ENCODE data around the gene SH3GL1.
A peak's percentile ranks its signal among the peaks of the same experiment; 100 is the strongest.

SH3GL1 gene

DNA sequence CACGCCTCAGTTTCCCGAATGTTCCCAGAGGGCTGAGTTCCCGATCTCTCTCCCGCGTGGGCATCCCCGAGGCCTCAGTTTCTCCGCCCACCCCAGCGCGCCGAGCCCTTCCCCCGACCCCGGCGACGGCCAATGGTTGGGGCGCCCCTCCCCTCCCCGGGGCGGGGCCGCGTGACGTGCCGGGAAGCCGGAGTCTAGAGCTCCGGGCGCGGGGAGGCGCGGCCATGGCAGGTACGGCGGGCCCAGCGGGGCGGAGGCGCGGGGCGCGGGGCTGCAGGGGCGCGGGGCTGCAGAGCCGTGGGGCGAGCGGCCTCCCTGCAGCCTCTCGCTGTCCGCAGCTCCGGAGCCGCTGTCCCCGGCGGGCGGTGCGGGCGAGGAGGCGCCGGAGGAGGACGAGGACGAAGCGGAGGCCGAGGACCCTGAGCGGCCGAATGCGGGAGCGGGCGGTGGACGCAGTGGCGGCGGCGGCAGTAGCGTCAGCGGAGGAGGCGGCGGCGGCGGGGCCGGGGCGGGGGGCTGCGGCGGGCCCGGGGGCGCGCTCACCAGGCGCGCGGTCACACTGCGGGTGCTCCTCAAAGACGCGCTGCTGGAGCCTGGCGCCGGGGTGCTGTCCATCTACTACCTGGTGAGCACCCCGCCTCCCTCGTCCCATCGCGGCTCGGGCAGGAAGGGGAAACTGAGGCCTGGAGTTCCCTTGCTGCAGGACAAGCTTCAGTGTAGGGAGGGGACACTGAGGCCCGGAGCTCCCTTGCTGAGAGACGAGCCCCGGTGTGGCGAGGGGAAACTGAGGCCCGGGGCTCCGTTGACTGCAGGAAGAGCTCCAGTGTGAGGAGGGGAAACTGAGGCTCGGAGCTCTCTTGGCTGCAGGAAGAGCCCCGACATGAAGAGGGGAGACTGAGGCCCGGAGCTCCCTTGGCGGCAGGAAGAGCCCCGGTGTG is 56.7 kb downstream of the SH3GL1 start, which contains the start of gene MPND:
TSS of gene MPND (plus strand) at position 193 of the 938 bp plus-strand sequence. CDS start at position 225, 32 bp downstream.
- TF ChIP-seq OSR1 (CRISPR knock-in tag; IDR thresholded peaks at IDR 0.05) (no peak), GLIS3 (CRISPR knock-in tag; IDR thresholded peaks at IDR 0.05) (no peak)
- peak; percentile 83 for ATAC-seq

GRCh38 chr19:4342615-4343369 is 57.6 kb downstream of the SH3GL1 start:
- peak; percentile 96 for ATAC-seq
- TF ChIP-seq, protein P1, sequence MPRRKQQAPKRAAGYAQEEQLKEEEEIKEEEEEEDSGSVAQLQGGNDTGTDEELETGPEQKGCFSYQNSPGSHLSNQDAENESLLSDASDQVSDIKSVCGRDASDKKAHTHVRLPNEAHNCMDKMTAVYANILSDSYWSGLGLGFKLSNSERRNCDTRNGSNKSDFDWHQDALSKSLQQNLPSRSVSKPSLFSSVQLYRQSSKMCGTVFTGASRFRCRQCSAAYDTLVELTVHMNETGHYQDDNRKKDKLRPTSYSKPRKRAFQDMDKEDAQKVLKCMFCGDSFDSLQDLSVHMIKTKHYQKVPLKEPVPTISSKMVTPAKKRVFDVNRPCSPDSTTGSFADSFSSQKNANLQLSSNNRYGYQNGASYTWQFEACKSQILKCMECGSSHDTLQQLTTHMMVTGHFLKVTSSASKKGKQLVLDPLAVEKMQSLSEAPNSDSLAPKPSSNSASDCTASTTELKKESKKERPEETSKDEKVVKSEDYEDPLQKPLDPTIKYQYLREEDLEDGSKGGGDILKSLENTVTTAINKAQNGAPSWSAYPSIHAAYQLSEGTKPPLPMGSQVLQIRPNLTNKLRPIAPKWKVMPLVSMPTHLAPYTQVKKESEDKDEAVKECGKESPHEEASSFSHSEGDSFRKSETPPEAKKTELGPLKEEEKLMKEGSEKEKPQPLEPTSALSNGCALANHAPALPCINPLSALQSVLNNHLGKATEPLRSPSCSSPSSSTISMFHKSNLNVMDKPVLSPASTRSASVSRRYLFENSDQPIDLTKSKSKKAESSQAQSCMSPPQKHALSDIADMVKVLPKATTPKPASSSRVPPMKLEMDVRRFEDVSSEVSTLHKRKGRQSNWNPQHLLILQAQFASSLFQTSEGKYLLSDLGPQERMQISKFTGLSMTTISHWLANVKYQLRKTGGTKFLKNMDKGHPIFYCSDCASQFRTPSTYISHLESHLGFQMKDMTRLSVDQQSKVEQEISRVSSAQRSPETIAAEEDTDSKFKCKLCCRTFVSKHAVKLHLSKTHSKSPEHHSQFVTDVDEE (CRISPR knock-in tag; IDR thresholded peaks at IDR 0.05): peak; percentile 100
- TF ChIP-seq TOX (CRISPR knock-in tag; IDR thresholded peaks at IDR 0.05; ENCODE audit: borderline replicate concordance): peak; percentile 86
- peak; percentile 99 for TF ChIP-seq CSDC2 (CRISPR knock-in tag; IDR thresholded peaks at IDR 0.05)
- TF ChIP-seq, protein P2, sequence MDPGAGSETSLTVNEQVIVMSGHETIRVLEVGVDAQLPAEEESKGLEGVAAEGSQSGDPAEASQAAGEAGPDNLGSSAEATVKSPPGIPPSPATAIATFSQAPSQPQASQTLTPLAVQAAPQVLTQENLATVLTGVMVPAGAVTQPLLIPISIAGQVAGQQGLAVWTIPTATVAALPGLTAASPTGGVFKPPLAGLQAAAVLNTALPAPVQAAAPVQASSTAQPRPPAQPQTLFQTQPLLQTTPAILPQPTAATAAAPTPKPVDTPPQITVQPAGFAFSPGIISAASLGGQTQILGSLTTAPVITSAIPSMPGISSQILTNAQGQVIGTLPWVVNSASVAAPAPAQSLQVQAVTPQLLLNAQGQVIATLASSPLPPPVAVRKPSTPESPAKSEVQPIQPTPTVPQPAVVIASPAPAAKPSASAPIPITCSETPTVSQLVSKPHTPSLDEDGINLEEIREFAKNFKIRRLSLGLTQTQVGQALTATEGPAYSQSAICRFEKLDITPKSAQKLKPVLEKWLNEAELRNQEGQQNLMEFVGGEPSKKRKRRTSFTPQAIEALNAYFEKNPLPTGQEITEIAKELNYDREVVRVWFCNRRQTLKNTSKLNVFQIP (CRISPR knock-in tag; IDR thresholded peaks at IDR 0.05; ENCODE audit: borderline replicate concordance, low read depth): peak; percentile 30; the same call in 1 of the 2 replicates
- peak; percentile 84 for TF ChIP-seq ZFP30 (CRISPR knock-in tag; IDR thresholded peaks at IDR 0.05)
- TF ChIP-seq, protein P3, sequence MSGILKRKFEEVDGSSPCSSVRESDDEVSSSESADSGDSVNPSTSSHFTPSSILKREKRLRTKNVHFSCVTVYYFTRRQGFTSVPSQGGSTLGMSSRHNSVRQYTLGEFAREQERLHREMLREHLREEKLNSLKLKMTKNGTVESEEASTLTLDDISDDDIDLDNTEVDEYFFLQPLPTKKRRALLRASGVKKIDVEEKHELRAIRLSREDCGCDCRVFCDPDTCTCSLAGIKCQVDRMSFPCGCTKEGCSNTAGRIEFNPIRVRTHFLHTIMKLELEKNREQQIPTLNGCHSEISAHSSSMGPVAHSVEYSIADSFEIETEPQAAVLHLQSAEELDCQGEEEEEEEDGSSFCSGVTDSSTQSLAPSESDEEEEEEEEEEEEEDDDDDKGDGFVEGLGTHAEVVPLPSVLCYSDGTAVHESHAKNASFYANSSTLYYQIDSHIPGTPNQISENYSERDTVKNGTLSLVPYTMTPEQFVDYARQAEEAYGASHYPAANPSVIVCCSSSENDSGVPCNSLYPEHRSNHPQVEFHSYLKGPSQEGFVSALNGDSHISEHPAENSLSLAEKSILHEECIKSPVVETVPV (CRISPR knock-in tag; IDR thresholded peaks at IDR 0.05): peak; percentile 83
- TF ChIP-seq GLIS3 (CRISPR knock-in tag; IDR thresholded peaks at IDR 0.05): peak; percentile 97
- peak; percentile 77; the same call in 1 of the 2 replicates for TF ChIP-seq RARB (CRISPR knock-in tag; IDR thresholded peaks at IDR 0.05)
- peak; percentile 93 for TF ChIP-seq ZC3H10 (CRISPR knock-in tag; IDR thresholded peaks at IDR 0.05)
- TF ChIP-seq BACH2 (CRISPR knock-in tag; IDR thresholded peaks at IDR 0.05; ENCODE audit: borderline replicate concordance): peak; percentile 98
- TF ChIP-seq PPARA (CRISPR knock-in tag; IDR thresholded peaks at IDR 0.05; ENCODE audit: borderline replicate concordance): peak; percentile 100
- TF ChIP-seq CREB5 (CRISPR knock-in tag; IDR thresholded peaks at IDR 0.05; ENCODE audit: low read depth): no peak
- no peak for TF ChIP-seq TCF4 (CRISPR knock-in tag; IDR thresholded peaks at IDR 0.05; ENCODE audit: borderline replicate concordance)
- peak; percentile 71; the same call in 1 of the 2 replicates for TF ChIP-seq ESRRG (CRISPR knock-in tag; IDR thresholded peaks at IDR 0.05)
- peak; percentile 70 for TF ChIP-seq ISL1 (CRISPR knock-in tag; IDR thresholded peaks at IDR 0.05)
- peak; percentile 94 for TF ChIP-seq ARNTL (CRISPR knock-in tag; IDR thresholded peaks at IDR 0.05; ENCODE audit: borderline replicate concordance, low read depth)
- peak; percentile 93 for TF ChIP-seq ZNF70 (CRISPR knock-in tag; IDR thresholded peaks at IDR 0.05)
- TF ChIP-seq ZFP3 (CRISPR knock-in tag; IDR thresholded peaks at IDR 0.05): peak; percentile 94
- TF ChIP-seq SNAI2 (CRISPR knock-in tag; IDR thresholded peaks at IDR 0.05): peak; percentile 100
- TF ChIP-seq PATZ1 (CRISPR knock-in tag; IDR thresholded peaks at IDR 0.05; ENCODE audit: borderline replicate concordance): no peak
- peak; percentile 98 for TF ChIP-seq OSR1 (CRISPR knock-in tag; IDR thresholded peaks at IDR 0.05)
- peak; percentile 99 for TF ChIP-seq ZNF565 (CRISPR knock-in tag; conservative IDR thresholded peaks at IDR 0.05; ENCODE audit: low read depth)
- peak; percentile 84 for TF ChIP-seq ZNF8 (CRISPR knock-in tag; IDR thresholded peaks at IDR 0.05)

Measured in SK-N-SH treated with all-trans-retinoic acid at 6 μM for 48 hours (cell line).